Lower leg skin (tissue), 3 donors: Measurements from ENCODE around the gene HLA-C.

Experiments
- CTCF ChIP-seq, 3 donors: fragments of 450-650 bp; IDR thresholded peaks; one replicate each; pipeline ENCODE4 v1.5.1; 2016; ENCODE audit warnings: antibody characterized with exemption in 3 of 3, mild to moderate bottlenecking in 3 of 3, moderate library complexity in 2 of 3
- POLR2A ChIP-seq, 2 donors: fragments of 450-650 bp; IDR thresholded peaks; one replicate each; pipeline ENCODE4 v1.6.1; 2016 to 2017; ENCODE audit warnings: antibody characterized with exemption in 2 of 2, mild to moderate bottlenecking in 1 of 2, moderate library complexity in 1 of 2

DNA sequence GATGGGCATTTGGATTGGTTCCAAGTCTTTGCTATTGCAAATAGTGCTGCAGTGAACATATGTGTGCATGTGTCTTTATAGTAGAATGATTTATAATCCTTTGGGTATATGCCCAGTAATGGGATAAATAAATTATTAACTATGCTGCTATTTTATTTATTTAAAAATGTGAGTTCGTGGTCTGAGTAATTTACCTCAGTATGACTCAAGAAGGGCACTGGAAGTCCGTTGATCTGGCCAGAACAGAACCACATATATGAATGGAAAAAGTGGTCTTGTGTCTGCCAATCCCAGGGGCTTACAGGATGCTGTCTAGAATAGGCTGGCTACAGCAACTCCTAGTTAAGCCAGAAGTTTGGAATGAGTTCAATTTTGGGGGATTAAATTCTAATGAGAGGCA lies 27.6 kb upstream of the HLA-C start:
- TF ChIP-seq CTCF (IDR thresholded peaks at IDR 0.05) (no peak), POLR2A (IDR thresholded peaks at IDR 0.05) (no peak)
